ENCODE results near the gene TBRG4.
"Not testable (repeated sequence)": the region's sequence is repeated elsewhere in the genome, so short reads cannot be mapped to it uniquely, and the experiment has no call there.

The TBRG4 gene

DNA sequence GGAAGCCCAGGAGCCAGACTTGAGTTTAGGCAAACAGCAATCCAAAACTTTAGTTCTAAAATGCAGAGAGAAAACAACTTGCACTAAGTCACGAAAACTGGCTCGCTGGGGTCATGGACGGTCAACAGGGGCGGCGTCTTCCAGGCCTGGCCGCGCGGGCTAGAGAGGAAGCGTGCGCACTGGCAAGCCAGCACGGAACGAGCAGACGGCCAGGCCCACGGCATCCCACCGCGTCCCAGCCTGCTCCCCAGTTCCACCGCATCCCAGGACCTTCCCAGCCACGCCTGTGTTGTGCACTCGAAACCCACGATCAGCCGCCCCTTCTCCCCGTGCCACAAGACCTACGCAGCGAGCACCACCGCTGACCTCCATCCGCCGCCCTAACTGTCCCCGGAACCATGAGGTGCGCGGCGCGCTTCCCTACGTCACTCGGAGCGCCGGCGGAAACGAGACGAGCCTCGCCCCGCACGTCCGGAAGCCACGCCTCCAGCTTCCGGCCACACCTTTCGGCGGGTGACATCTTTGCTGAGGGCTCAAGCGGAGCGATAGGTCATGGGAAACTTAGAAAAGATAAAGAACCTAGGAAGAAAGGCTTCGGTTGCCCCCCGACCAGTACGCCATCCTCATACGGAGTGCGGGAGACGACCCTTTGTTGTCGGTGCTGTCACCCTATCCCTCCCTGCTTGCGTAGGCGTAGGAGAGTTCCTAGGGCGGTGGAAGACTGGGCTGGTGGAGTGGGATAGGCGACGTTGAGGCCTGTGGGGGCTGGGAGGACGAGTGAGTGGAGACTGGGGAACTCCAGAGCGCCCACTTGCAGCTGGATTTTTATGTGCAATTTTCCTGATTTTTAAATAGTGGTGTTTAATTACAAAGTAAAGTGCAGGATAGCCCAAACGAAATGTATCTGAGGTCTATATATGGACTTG, at the start of gene TBRG4:
TSS of gene TBRG4 (minus strand) at position 400 of the 926 bp plus-strand sequence. CDS start 2,460 bp downstream, outside the sequence.
- DNase-seq (ENCODE audit: low spot score): peak; percentile 91

- DNase-seq (ENCODE audit: low spot score): no peak
These were observed 49.6 kb upstream of the TBRG4 start for GRCh38 chr7:45161138-45161537.

DNA sequence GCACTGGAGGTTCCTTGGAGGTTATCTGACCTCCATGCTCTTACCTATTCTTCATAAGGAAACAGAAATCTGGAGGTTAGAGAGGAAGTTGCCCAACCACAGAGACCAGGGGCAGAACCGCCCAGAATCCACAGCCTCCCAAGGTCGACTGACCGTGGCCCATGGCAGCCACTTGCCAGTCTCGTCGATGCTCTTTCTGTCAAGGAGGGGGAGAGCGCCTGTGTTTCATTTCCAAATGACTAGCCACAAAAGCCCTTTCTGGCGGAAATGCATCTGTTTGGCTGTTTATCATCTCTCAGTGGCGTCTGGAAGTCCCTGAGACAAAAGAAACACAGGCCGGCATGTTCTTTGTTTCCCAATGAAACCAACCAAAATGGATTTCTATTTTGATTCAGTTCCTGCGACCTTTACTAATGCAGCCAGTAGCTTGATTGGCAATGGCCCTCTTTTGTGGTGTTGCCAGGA, 49.0 kb upstream of the TBRG4 start:
- no peak for DNase-seq (ENCODE audit: low spot score)

DNA sequence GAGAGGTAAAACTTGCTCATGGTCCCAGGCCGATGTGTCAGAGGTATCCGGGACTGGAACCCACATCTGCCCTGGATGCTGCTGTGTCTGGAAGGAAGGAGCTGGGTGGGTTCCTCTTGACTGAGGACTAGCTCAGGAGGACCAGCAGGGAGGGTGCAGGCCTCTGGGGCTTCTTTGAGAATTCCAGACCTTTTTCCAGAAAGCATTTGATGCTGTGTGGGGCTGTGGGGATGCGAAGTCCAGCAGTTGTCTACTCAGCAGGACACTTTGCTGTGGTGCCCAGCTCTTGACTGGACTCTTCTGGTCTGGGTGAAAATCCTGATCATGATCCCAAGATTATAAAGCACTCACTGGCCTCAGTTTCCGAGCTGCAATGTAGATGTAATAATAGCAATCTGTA, 47.8 kb upstream of the TBRG4 start:
- no peak for DNase-seq (ENCODE audit: low spot score)

GRCh38 chr7:45158471-45158870, 47.0 kb upstream of the TBRG4 start:
- DNase-seq (ENCODE audit: low spot score): no peak

GRCh38 chr7:45157653-45158401, 46.3 kb upstream of the TBRG4 start, which contains the start of gene RAMP3:
TSS of gene RAMP3 (plus strand) at chr7:45157791. CDS start at chr7:45157829, 38 bp downstream.
- no peak for DNase-seq (ENCODE audit: low spot score)

GRCh38 chr7:45157286-45157652, 45.8 kb upstream of the TBRG4 start:
- DNase-seq (ENCODE audit: low spot score): no peak

DNA sequence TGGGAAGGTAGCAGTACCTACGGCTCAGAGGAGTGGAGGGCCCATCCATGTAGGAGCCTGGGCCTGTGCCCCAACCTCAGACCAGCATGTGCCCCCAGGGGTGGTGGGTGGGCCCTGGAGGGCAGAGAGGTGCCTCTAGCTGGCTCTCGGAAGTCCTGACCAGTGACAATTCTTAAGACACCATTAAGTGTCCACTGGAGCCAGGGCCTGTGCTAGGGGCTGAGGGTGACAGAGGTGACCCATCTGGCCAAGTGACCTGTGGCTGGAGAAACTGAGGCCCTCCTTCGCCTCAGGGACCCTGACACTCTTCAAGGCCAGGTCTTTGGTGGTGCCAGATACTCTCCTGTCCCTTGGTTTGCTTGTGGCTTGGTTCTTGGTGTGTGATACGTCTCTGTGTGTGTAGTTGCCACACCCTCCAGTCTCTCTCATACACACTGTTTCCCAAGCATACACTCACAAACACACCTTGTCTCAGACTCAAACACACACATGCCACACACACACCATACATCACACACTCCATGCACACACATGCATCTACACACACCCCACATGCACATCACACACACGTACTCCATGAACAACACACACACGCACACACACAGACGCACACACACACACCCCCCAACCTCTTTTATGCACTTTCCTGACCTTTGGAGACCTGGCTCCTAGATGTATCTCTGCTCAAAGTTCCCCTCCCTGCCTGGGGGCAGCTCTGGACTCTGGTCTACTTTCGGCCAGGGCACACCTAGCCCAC, 45.2 kb upstream of the TBRG4 start:
- DNase-seq (ENCODE audit: low spot score): no peak

GRCh38 chr7:45155941-45156340, 44.4 kb upstream of the TBRG4 start:
- DNase-seq (ENCODE audit: low spot score): no peak

DNA sequence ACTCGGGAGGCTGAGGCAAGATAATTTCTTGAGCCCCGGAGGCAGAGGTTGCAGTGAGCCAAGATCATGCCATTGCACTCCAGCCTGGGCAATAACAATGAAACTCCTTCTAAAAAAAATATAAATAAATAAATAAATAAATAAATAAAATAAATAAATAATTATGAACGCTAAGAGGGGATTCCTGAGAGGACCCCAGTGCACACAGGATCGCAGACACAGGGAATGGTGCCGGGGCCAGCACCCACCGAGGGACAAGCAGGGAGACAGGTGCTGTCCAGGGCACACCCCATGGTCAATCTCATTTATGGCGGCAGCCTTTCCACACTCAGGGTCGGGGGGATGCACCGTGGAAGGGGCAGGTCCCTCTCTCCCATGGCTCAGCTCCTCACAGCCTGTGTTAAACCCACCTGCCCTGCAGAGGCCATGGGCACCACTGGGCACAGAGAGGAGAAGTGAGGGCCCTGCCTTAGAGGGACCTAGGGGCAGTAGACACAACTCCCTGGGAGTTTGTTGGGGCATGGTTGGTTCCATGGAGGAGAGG, 43.9 kb upstream of the TBRG4 start:
- no peak for DNase-seq (ENCODE audit: low spot score)

GRCh38 chr7:45153861-45154260, 42.4 kb upstream of the TBRG4 start:
- DNase-seq (ENCODE audit: low spot score): not testable (repeated sequence)

DNA sequence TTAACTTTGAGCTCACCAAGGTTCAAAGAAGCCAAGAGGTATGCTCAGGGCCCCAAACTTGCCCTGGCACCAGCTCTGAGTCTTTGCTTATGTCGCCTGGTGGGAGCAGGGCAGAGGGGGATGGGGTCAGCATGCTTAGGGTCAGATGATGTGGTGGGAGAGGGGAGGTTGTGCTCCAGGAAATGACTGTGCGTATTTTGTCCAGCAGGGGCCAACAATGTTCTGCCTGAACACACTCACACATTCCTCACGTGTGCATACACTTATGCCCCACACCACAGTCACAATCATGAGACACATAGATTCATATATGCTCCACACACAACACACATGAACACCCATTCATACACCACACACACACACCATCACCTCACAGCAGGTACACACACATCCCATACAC, 41.7 kb upstream of the TBRG4 start:
- no peak for DNase-seq (ENCODE audit: low spot score)

GRCh38 chr7:45151967-45152366, 40.5 kb upstream of the TBRG4 start:
- DNase-seq (ENCODE audit: low spot score): no peak

- no peak for DNase-seq (ENCODE audit: low spot score)
These were observed 39.7 kb upstream of the TBRG4 start for GRCh38 chr7:45151131-45151684.

GRCh38 chr7:45150199-45150598, 38.7 kb upstream of the TBRG4 start:
- no peak for DNase-seq (ENCODE audit: low spot score)

- DNase-seq (ENCODE audit: low spot score): no peak
These were observed 38.1 kb upstream of the TBRG4 start for GRCh38 chr7:45149606-45150005.

- no peak for DNase-seq (ENCODE audit: low spot score)
These were observed 37.1 kb upstream of the TBRG4 start for GRCh38 chr7:45148653-45148973.

DNA sequence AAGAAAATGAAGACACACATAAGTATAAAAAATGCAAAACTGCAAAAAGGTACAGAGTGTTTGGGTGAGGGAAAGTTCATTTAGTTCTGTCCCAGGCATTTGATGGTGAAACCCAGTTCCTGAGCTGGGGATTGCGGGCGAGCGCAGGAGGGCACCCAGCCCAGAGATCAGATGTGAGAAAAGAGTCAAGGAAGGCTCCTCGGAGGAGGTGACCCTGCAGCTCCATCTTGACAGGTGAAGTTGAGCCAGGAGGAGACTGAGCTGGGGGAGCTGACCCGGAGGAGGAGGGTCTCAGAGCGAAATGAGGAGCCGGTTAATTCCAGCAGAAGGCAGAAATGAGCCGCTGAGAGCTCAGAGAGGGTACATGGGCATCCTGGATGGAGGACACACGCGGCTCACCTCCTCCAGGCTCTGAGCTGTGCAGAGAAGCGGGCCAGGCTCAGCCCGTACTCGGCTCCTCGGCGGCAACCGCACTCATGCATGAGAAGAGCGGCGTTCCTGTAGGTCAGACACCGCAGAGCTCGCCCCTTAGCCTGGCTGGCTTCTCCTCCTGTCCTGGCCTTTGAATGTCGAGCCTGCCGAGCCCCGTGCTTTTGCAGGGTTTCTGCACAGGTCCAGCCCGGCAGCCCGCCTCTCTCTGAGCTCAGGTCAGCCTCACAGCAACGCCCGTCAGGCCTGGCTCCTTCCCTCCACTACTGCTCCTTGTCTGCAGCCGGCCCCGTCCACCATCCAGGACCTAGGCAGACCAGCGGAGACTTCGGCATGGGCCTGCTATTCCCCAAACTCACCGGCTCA, 36.6 kb upstream of the TBRG4 start:
- no peak for DNase-seq (ENCODE audit: low spot score)

DNA sequence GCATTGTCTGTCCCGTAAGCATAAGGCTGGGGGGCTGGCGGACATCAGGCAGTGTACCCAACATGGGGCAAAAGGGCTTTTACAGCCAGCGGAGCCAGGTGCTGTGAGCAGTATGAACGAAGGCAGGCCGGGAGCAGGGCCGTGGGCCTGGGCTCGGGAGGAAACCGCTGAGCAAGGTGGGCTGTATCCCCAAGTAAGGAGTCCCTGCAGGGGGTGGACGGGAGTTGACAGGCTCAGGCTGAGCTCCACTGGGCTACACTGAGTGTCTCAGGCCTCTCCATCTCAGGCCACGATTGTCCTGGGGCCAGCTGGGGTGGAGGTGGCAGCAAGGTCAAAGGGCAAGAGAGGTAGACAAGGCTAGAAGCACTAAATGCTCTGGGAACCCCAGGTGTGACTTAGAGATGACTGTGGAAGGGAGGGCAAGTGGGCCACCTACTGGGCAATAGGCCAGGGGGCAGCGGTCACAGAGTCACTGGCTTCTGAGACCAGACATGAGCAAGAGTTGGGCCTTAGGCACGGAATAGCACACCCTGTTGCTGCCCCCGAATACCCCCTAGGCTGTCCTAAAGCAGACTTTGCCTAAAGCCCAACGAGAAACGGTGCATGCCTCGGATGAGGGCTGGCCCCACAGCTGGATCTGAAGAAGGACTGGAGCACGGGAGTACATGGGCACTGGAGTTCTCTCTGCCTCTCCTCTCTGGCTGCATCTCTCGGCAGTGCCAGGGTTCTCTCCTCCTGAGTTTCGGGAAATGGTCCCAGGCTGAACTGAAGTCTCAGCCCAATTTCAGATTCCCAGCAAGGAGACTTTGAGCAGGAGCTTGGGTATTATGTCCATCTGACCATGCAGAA, 35.3 kb upstream of the TBRG4 start:
- no peak for DNase-seq (ENCODE audit: low spot score)

GRCh38 chr7:45145881-45146280, 34.4 kb upstream of the TBRG4 start:
- DNase-seq (ENCODE audit: low spot score): no peak

Data from CD4-positive, alpha-beta T cell treated with Interleukin-15 for 4 hours (primary cell).